SK-N-SH treated with all-trans-retinoic acid at 6 μM for 48 hours (cell line): ENCODE data around the gene FRMD4A.
A peak's percentile ranks its signal among the peaks of the same experiment; 100 is the strongest.

ENCODE experiments used
- ATAC-seq: fragments of 200-7000 bp; cut with Tn5 transposase; 3 replicates; pipeline ENCODE4 v1.9.1; 2020; ENCODE audit warnings: mild to moderate bottlenecking, moderate library complexity
- ARNTL ChIP-seq: fragments of 450-650 bp; formaldehyde crosslinking; IDR thresholded peaks from 2 replicates; pipeline ENCODE4 v1.5.0; 2020; ENCODE audit warnings: low read depth, mild to moderate bottlenecking, moderate library complexity, borderline replicate concordance
- BACH2 ChIP-seq: fragments of 250-450 bp; sonication (Bioruptor Pico); IDR thresholded peaks from 2 replicates; pipeline ENCODE4 v1.9.0; 2021; ENCODE audit warnings: mild to moderate bottlenecking, borderline replicate concordance
- CSDC2 ChIP-seq: fragments of 250-450 bp; sonication (Bioruptor Pico); IDR thresholded peaks from 2 replicates; pipeline ENCODE4 v1.5.0; 2020; ENCODE audit warnings: mild to moderate bottlenecking, moderate library complexity
- CSRNP3 ChIP-seq: fragments of 250-450 bp; sonication (Bioruptor Pico); IDR thresholded peaks from 2 replicates; pipeline ENCODE4 v1.5.1; 2021; ENCODE audit warnings: mild to moderate bottlenecking, moderate library complexity
- ESRRG ChIP-seq: fragments of 250-450 bp; sonication (Bioruptor Pico); IDR thresholded peaks from 2 replicates; pipeline ENCODE4 v1.6.1; 2021; ENCODE audit warnings: mild to moderate bottlenecking
- GLIS3 ChIP-seq: fragments of 250-450 bp; sonication (Bioruptor Pico); IDR thresholded peaks from 2 replicates; pipeline ENCODE4 v1.5.0; 2020; ENCODE audit warnings: mild to moderate bottlenecking, moderate library complexity
- ISL1 ChIP-seq: fragments of 250-450 bp; sonication (Bioruptor Pico); IDR thresholded peaks from 2 replicates; pipeline ENCODE4 v2.1.2; 2022; ENCODE audit warnings: mild to moderate bottlenecking, moderate library complexity
- OSR1 ChIP-seq: fragments of 250-450 bp; sonication (Bioruptor Pico); IDR thresholded peaks from 2 replicates; pipeline ENCODE4 v1.8.0; 2022; ENCODE audit warnings: moderate library complexity, mild to moderate bottlenecking, inconsistent platforms
- PATZ1 ChIP-seq: fragments of 250-450 bp; sonication (Bioruptor Pico); IDR thresholded peaks from 2 replicates; pipeline ENCODE4 v1.8.0; 2020; ENCODE audit warnings: mild to moderate bottlenecking, moderate library complexity, borderline replicate concordance
- POU6F1 ChIP-seq: fragments of 250-450 bp; sonication (Bioruptor Pico); IDR thresholded peaks from 2 replicates; pipeline ENCODE4 v1.8.0; 2021; ENCODE audit warnings: low read depth, mild to moderate bottlenecking, moderate library complexity, borderline replicate concordance
- PPARA ChIP-seq: fragments of 250-450 bp; sonication (Bioruptor Pico); IDR thresholded peaks from 2 replicates; pipeline ENCODE4 v1.5.0; 2020; ENCODE audit warnings: mild to moderate bottlenecking, borderline replicate concordance
- RARB ChIP-seq: fragments of 250-450 bp; sonication (Bioruptor Pico); IDR thresholded peaks from 2 replicates; pipeline ENCODE4 v1.8.0; 2021; ENCODE audit warnings: mild to moderate bottlenecking, moderate library complexity
- SNAI2 ChIP-seq: fragments of 250-450 bp; sonication (Bioruptor Pico); IDR thresholded peaks from 2 replicates; pipeline ENCODE4 v1.5.0; 2020; ENCODE audit warnings: mild to moderate bottlenecking, moderate library complexity
- TCF4 ChIP-seq: fragments of 250-450 bp; sonication (Bioruptor Pico); IDR thresholded peaks from 2 replicates; pipeline ENCODE4 v1.8.0; 2021; ENCODE audit warnings: mild to moderate bottlenecking, moderate library complexity, borderline replicate concordance
- ZC3H10 ChIP-seq: fragments of 250-450 bp; sonication (Bioruptor Pico); IDR thresholded peaks from 2 replicates; pipeline ENCODE4 v1.5.1; 2021; ENCODE audit warnings: mild to moderate bottlenecking, moderate library complexity
- ZFP3 ChIP-seq: fragments of 250-450 bp; sonication (Bioruptor Pico); IDR thresholded peaks from 2 replicates; pipeline ENCODE4 v1.5.0; 2020; ENCODE audit warnings: mild to moderate bottlenecking, moderate library complexity
- ZFP30 ChIP-seq: fragments of 450-650 bp; formaldehyde crosslinking; IDR thresholded peaks from 2 replicates; pipeline ENCODE4 v1.5.0; 2022; ENCODE audit warnings: mild to moderate bottlenecking, moderate library complexity
- ZNF70 ChIP-seq: fragments of 450-650 bp; formaldehyde crosslinking; IDR thresholded peaks from 2 replicates; pipeline ENCODE4 v1.5.0; 2020; ENCODE audit warnings: mild to moderate bottlenecking, moderate library complexity
- TF ChIP-seq, protein P1 (sequence below): fragments of 250-450 bp; sonication (Bioruptor Pico); IDR thresholded peaks from 2 replicates; pipeline ENCODE4 v1.5.1; 2020; ENCODE audit warnings: low read depth, mild to moderate bottlenecking, moderate library complexity

The FRMD4A gene

DNA sequence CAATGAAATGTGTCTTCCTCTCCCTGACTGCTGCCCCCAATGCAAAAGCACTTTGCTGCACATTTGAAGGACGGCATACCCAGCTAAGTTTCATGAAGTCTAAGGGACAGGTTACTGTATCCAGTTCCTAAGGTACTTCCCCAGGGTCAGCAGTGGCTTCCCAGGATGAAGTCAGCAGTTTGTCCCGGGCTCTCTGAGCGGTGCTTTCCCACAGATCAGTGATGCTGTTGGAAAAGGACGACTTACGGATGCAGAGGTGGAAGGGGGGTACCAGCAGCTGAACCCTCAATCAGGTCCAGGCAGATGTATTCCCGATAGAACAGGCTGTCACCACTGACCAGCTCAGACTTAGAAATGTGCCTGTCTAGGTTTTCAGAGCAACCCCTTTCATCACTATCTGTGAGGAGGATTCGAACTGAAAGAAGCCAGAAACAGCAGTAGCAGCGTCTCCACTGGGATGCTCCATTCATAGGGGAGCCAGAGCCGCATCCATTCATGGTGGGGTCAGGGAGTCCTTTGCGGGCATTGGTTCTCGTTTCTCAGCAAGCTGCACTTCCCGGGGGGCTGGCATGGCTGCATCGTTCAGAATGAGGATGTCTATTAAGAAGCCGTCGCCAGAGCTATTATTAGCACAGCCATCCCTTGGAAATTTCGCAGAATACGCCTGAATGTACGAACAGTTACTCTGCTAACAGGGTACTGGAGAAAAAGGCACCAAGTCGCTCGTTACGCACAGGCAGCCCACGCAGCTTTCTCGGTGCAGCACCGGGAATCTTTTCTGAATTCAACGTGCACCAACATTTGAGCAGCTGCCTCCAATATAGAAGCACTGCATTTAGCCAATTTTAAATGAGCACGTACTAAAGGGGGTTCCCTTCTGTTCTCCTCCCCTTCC is 440.2 kb downstream of the FRMD4A start:
- no peak for TF ChIP-seq OSR1 (CRISPR knock-in tag)
- TF ChIP-seq ESRRG (CRISPR knock-in tag), result no peak
- no peak for TF ChIP-seq TCF4 (CRISPR knock-in tag)
- TF ChIP-seq, protein P1, sequence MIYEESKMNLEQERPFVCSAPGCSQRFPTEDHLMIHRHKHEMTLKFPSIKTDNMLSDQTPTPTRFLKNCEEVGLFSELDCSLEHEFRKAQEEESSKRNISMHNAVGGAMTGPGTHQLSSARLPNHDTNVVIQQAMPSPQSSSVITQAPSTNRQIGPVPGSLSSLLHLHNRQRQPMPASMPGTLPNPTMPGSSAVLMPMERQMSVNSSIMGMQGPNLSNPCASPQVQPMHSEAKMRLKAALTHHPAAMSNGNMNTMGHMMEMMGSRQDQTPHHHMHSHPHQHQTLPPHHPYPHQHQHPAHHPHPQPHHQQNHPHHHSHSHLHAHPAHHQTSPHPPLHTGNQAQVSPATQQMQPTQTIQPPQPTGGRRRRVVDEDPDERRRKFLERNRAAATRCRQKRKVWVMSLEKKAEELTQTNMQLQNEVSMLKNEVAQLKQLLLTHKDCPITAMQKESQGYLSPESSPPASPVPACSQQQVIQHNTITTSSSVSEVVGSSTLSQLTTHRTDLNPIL (CRISPR knock-in tag), result no peak
- no peak for TF ChIP-seq CSDC2 (CRISPR knock-in tag)
- no peak for TF ChIP-seq ZFP3 (CRISPR knock-in tag)
- TF ChIP-seq PATZ1, result no peak
- TF ChIP-seq RARB (CRISPR knock-in tag), result no peak
- no peak for TF ChIP-seq PPARA (CRISPR knock-in tag)
- no peak for TF ChIP-seq ZNF70 (CRISPR knock-in tag)
- TF ChIP-seq ZFP30 (CRISPR knock-in tag), result no peak
- TF ChIP-seq ARNTL (CRISPR knock-in tag), result no peak
- no peak for TF ChIP-seq ISL1 (CRISPR knock-in tag)
- TF ChIP-seq SNAI2 (CRISPR knock-in tag), result no peak
- peak; percentile 63 for ATAC-seq

DNA sequence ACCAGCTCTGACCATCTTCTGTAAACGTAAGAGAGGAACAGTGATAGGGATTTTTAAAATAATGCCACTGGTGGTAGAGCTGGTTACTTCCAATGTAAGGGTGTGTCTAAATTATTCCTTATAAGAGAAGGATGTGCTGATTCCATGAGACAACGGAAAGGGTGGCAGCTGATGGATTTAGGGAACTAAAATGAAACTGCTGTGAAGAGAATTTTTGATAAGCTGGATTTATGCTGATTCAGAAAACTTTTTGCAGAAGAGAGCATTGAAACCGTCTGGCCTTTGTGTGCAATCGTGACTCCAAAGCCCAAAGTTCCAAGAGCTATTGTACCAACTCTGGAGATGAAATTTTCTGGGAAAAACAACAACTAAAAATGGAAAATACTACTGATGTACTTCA is 443.0 kb downstream of the FRMD4A start:
- no peak for TF ChIP-seq PPARA (CRISPR knock-in tag)
- TF ChIP-seq OSR1 (CRISPR knock-in tag), result no peak
- TF ChIP-seq BACH2, result no peak
- no peak for TF ChIP-seq SNAI2 (CRISPR knock-in tag)
- no peak for TF ChIP-seq ZC3H10 (CRISPR knock-in tag)
- TF ChIP-seq, protein P1 (CRISPR knock-in tag), result no peak
- TF ChIP-seq CSRNP3 (CRISPR knock-in tag), result no peak
- TF ChIP-seq POU6F1 (CRISPR knock-in tag), result no peak
- no peak for TF ChIP-seq ZNF70 (CRISPR knock-in tag)
- no peak for TF ChIP-seq GLIS3 (CRISPR knock-in tag)
- no peak for ATAC-seq

- TF ChIP-seq, protein P1 (CRISPR knock-in tag), result no peak
- TF ChIP-seq RARB (CRISPR knock-in tag), result no peak
- TF ChIP-seq ZFP3 (CRISPR knock-in tag), result no peak
- TF ChIP-seq ZFP30 (CRISPR knock-in tag), result no peak
- TF ChIP-seq ISL1 (CRISPR knock-in tag), result no peak
- ATAC-seq, result no peak
These were observed 445.3 kb downstream of the FRMD4A start for GRCh38 chr10:13885238-13885990.
